Measurements from ENCODE around the gene MKRN1.
"Not testable (repeated sequence)": the region's sequence is repeated elsewhere in the genome, so short reads cannot be mapped to it uniquely, and the experiment has no call there.

The MKRN1 gene

GRCh38 chr7:140435252-140435895, 43.9 kb downstream of the MKRN1 start:
- DNase-seq (ENCODE audit: low read depth in 2 of 2) = no peak

- DNase-seq (ENCODE audit: low read depth in 2 of 2) = no peak
Measured at GRCh38 chr7:140433396-140433795, 45.9 kb downstream of the MKRN1 start.

GRCh38 chr7:140426130-140426529, 53.2 kb downstream of the MKRN1 start:
- no peak for DNase-seq (ENCODE audit: low read depth in 2 of 2)

GRCh38 chr7:140425718-140426117, 53.6 kb downstream of the MKRN1 start:
- no peak for DNase-seq (ENCODE audit: low read depth in 2 of 2)

- DNase-seq (ENCODE audit: low read depth in 2 of 2) = no peak
Measured at GRCh38 chr7:140423501-140423900, 55.8 kb downstream of the MKRN1 start.

- no peak for DNase-seq (ENCODE audit: low read depth in 2 of 2)
Measured at GRCh38 chr7:140421521-140421920, 57.8 kb downstream of the MKRN1 start.

- DNase-seq (ENCODE audit: low read depth in 2 of 2) = no peak
Measured at GRCh38 chr7:140418653-140419052, 60.7 kb downstream of the MKRN1 start.

- DNase-seq (ENCODE audit: low read depth in 2 of 2) = not testable (repeated sequence)
Measured at GRCh38 chr7:140418156-140418472, 61.2 kb downstream of the MKRN1 start.

GRCh38 chr7:140417456-140418155, 61.7 kb downstream of the MKRN1 start:
- DNase-seq (ENCODE audit: low read depth in 2 of 2) = no peak

- no peak for DNase-seq (ENCODE audit: low read depth in 2 of 2)
Measured at GRCh38 chr7:140416560-140416959, 62.7 kb downstream of the MKRN1 start.

GRCh38 chr7:140415816-140416215, 63.5 kb downstream of the MKRN1 start:
- DNase-seq (ENCODE audit: low read depth in 2 of 2) = not testable (repeated sequence)

GRCh38 chr7:140415361-140415760, 63.9 kb downstream of the MKRN1 start:
- DNase-seq (ENCODE audit: low read depth in 2 of 2) = no peak

- DNase-seq (ENCODE audit: low read depth in 2 of 2) = no peak
Measured at GRCh38 chr7:140404565-140405065, 74.7 kb downstream of the MKRN1 start.

GRCh38 chr7:140403878-140404564, 75.3 kb downstream of the MKRN1 start, which contains the start of gene RAB19:
Gene RAB19 (plus strand): TSS chr7:140404058. CDS start chr7:140407647, 3,589 bp downstream.
- DNase-seq (ENCODE audit: low read depth in 2 of 2) = peak; percentile 8 to 16
